HepG2 (cell line): ENCODE measurements around the gene GRIN2D.

Source experiments
- BRCA1 ChIP-seq: sonication (generic); formaldehyde crosslinking; IDR thresholded peaks from 2 replicates; pipeline ENCODE4 v1.4.0; 2020; ENCODE audit warnings: missing genetic modification reagents
- CEBPG ChIP-seq: IDR thresholded peaks from 2 replicates; pipeline ENCODE4 v1.6.1; 2016
- FOSL1 ChIP-seq: sonication (generic); formaldehyde crosslinking; IDR thresholded peaks from 2 replicates; pipeline ENCODE4 v1.9.0; 2021; ENCODE audit warnings: missing genetic modification reagents, borderline replicate concordance
- FOXA1 ChIP-seq, 2 experiments: fragments of 450-650 bp in 1 of 2; sonication (generic) in 1 of 2; formaldehyde crosslinking in 1 of 2; IDR thresholded peaks; 2 replicates each; pipeline versions ENCODE4 v1.4.0 to v1.6.1; 2016 to 2020; ENCODE audit warnings: missing genetic modification reagents in 1 of 2
- NFRKB ChIP-seq: fragments of 450-650 bp; IDR thresholded peaks from 2 replicates; pipeline ENCODE4 v1.6.1; 2017
- PHF21A ChIP-seq: sonication (generic); formaldehyde crosslinking; IDR thresholded peaks from 2 replicates; pipeline ENCODE4 v1.5.0; 2020; ENCODE audit warnings: mild to moderate bottlenecking, missing genetic modification reagents
- ZNF530 ChIP-seq: sonication (generic); formaldehyde crosslinking; IDR thresholded peaks from 2 replicates; pipeline ENCODE4 v1.5.0; 2020; ENCODE audit warnings: low read depth, mild to moderate bottlenecking, missing genetic modification reagents
- ZNF557 ChIP-seq: sonication (generic); formaldehyde crosslinking; IDR thresholded peaks from 2 replicates; pipeline ENCODE4 v1.4.0; 2020; ENCODE audit warnings: missing genetic modification reagents
- ZNF780A ChIP-seq: sonication (generic); formaldehyde crosslinking; IDR thresholded peaks from 2 replicates; pipeline ENCODE4 v1.8.0; 2022; ENCODE audit warnings: mild to moderate bottlenecking, missing genetic modification reagents, moderate library complexity
- TF ChIP-seq, protein P1 (sequence below): sonication (generic); formaldehyde crosslinking; IDR thresholded peaks from 2 replicates; pipeline ENCODE4 v1.5.0; 2020; ENCODE audit warnings: mild to moderate bottlenecking, missing genetic modification reagents, moderate library complexity
- TF ChIP-seq, protein P2 (sequence below): fragments of 450-650 bp; IDR thresholded peaks from 2 replicates; pipeline ENCODE4 v1.6.1; 2017; ENCODE audit warnings: mild to moderate bottlenecking
- TF ChIP-seq, protein P3 (sequence below): sonication (generic); formaldehyde crosslinking; IDR thresholded peaks from 2 replicates; pipeline ENCODE4 v1.4.0; 2020; ENCODE audit warnings: mild to moderate bottlenecking, missing genetic modification reagents

DNA sequence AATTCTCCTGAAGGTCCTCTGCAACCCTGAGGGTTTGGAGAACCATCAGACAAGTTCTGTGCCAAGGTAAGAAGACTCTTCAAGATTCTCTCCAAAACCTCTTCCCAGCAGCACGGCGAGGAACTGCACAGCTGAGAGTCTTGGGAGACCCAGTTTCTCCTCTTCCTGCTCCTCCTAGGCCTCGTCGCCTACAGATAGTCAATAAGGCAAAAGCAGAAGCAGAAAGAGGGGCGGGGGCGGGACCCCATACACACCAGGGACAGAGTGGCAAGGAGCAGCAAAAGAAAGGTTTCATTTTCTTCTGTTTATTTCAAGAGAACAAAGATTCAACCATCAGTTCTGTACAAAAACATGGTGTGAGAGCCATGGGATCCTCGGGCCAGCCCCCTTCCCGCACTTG lies 11.2 kb upstream of the GRIN2D start:
- TF ChIP-seq FOSL1 (CRISPR knock-in tag) (no peak), BRCA1 (CRISPR knock-in tag) (no peak), ZNF780A (no peak), CEBPG (CRISPR knock-in tag) (no peak), NFRKB (no peak), PHF21A (no peak), ZNF557 (CRISPR knock-in tag) (no peak), FOXA1 (IDR thresholded peaks at IDR 0.05) (no peak), FOXA1 (CRISPR knock-in tag; IDR thresholded peaks at IDR 0.05) (no peak), ZNF530 (CRISPR knock-in tag) (no peak)
- TF ChIP-seq, protein P1, sequence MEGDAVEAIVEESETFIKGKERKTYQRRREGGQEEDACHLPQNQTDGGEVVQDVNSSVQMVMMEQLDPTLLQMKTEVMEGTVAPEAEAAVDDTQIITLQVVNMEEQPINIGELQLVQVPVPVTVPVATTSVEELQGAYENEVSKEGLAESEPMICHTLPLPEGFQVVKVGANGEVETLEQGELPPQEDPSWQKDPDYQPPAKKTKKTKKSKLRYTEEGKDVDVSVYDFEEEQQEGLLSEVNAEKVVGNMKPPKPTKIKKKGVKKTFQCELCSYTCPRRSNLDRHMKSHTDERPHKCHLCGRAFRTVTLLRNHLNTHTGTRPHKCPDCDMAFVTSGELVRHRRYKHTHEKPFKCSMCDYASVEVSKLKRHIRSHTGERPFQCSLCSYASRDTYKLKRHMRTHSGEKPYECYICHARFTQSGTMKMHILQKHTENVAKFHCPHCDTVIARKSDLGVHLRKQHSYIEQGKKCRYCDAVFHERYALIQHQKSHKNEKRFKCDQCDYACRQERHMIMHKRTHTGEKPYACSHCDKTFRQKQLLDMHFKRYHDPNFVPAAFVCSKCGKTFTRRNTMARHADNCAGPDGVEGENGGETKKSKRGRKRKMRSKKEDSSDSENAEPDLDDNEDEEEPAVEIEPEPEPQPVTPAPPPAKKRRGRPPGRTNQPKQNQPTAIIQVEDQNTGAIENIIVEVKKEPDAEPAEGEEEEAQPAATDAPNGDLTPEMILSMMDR (CRISPR knock-in tag): no peak
- TF ChIP-seq, protein P2, sequence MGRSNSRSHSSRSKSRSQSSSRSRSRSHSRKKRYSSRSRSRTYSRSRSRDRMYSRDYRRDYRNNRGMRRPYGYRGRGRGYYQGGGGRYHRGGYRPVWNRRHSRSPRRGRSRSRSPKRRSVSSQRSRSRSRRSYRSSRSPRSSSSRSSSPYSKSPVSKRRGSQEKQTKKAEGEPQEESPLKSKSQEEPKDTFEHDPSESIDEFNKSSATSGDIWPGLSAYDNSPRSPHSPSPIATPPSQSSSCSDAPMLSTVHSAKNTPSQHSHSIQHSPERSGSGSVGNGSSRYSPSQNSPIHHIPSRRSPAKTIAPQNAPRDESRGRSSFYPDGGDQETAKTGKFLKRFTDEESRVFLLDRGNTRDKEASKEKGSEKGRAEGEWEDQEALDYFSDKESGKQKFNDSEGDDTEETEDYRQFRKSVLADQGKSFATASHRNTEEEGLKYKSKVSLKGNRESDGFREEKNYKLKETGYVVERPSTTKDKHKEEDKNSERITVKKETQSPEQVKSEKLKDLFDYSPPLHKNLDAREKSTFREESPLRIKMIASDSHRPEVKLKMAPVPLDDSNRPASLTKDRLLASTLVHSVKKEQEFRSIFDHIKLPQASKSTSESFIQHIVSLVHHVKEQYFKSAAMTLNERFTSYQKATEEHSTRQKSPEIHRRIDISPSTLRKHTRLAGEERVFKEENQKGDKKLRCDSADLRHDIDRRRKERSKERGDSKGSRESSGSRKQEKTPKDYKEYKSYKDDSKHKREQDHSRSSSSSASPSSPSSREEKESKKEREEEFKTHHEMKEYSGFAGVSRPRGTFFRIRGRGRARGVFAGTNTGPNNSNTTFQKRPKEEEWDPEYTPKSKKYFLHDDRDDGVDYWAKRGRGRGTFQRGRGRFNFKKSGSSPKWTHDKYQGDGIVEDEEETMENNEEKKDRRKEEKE: no peak
- TF ChIP-seq, protein P3, sequence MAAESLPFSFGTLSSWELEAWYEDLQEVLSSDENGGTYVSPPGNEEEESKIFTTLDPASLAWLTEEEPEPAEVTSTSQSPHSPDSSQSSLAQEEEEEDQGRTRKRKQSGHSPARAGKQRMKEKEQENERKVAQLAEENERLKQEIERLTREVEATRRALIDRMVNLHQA: no peak
